ENCODE data around the gene ACOT7.

Gene ACOT7

DNA sequence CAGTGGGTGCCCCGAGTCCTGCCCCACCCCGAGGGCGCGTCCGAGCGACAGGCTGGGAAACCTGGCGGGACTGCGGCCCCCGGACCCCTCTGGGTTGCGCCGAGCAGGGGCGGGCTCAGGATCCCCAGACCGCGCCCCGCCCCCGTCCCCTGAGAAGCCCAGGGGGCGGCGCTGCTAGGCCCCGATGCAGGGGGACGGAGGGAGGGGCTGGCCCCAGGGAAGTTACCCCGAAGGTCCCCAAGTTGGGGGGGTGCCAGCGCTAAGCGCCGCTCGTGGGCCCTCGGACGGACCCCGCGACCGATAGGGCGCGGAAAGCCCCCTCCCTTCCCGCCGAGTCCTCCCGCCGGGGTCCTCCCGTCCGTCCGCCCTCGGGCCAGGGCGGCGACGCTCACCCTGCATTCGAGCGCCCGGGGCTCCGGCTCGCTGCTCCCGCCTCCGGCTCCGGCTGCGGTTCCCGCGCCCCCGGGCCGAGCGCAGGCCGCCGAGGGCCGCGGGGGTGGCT lies 133.1 kb downstream of the ACOT7 start:
- peak overlapping the region; percentile 59 for H3K4me3 ChIP-seq (ENCODE audit: low read depth, low read length)
- DNase-seq (ENCODE audit: low read depth) = no peak
- TF ChIP-seq, protein P1, sequence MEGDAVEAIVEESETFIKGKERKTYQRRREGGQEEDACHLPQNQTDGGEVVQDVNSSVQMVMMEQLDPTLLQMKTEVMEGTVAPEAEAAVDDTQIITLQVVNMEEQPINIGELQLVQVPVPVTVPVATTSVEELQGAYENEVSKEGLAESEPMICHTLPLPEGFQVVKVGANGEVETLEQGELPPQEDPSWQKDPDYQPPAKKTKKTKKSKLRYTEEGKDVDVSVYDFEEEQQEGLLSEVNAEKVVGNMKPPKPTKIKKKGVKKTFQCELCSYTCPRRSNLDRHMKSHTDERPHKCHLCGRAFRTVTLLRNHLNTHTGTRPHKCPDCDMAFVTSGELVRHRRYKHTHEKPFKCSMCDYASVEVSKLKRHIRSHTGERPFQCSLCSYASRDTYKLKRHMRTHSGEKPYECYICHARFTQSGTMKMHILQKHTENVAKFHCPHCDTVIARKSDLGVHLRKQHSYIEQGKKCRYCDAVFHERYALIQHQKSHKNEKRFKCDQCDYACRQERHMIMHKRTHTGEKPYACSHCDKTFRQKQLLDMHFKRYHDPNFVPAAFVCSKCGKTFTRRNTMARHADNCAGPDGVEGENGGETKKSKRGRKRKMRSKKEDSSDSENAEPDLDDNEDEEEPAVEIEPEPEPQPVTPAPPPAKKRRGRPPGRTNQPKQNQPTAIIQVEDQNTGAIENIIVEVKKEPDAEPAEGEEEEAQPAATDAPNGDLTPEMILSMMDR (conservative IDR thresholded peaks at IDR 0.05; ENCODE audit: low read depth, low read length) = no peak

DNA sequence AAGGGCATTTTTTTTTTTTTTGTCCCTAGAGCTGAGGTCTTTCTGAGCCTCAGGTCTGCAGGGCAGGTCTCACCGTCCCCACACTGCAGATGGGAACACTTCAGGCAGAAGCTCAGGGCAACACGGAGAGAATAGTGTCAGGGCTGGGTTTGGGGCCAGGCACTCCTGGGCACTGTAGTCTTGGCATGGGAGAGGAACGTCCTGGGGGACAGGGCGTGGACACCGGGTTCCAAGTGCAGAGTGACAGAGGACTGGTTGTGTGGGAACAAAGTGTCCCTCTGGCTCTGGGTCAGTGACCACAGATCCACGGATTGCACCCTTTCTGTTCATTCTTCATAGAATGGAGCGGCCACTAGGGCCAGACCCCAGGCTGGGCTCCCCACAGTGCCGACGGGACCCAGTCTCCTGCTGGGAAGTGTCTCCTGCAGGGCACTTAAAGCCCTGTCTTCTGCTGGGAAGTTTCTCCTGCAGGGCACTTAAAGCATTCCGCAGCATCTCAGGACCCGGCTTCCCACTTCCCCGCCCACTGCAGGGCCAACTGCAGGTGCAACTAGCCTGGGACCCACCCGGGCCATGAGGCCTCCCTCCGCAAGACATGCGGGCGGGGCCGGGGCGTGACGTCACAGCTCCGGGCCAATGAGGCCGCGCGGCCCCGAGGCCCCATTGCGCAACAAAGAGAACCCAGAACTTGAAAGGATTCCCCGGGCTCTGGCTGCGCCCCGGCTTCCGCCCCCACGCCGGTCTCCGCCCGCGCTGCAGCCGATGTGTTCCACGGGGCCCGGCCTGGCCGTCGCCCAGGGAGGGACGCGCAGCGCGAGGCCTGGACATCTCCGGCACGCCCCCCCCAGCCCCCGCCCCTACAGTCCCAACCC lies 133.8 kb downstream of the ACOT7 start:
- peak overlapping the region; percentile 59 for H3K4me3 ChIP-seq (ENCODE audit: low read depth, low read length)
- TF ChIP-seq, protein P1 (conservative IDR thresholded peaks at IDR 0.05; ENCODE audit: low read depth, low read length) = no peak
- DNase-seq (ENCODE audit: low read depth) = peak; percentile 77

DNA sequence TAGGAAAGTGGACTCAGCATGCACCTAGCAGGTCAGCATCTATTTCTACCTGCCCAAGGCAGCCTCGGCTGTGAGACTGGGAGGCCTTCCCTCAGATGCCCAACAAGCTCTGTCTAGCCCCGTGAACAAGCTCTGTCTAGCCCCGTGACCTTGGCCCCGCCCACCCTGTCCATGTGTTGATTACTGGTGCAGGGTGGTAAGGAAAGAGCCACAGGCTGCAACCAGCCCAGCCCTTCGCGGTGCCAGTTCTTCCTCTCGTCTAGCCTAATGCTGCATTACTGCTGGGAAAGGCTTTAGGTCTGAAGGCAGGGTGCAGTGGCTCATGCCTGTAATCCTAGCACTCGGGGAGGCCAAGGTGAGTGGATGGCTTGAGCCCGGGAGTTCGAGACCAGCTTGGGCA lies 134.9 kb downstream of the ACOT7 start:
- TF ChIP-seq, protein P1 (conservative IDR thresholded peaks at IDR 0.05; ENCODE audit: low read depth, low read length) = no peak
- H3K4me3 ChIP-seq (ENCODE audit: low read depth, low read length) = no peak overlapping the region
- no peak for DNase-seq (ENCODE audit: low read depth)

DNA sequence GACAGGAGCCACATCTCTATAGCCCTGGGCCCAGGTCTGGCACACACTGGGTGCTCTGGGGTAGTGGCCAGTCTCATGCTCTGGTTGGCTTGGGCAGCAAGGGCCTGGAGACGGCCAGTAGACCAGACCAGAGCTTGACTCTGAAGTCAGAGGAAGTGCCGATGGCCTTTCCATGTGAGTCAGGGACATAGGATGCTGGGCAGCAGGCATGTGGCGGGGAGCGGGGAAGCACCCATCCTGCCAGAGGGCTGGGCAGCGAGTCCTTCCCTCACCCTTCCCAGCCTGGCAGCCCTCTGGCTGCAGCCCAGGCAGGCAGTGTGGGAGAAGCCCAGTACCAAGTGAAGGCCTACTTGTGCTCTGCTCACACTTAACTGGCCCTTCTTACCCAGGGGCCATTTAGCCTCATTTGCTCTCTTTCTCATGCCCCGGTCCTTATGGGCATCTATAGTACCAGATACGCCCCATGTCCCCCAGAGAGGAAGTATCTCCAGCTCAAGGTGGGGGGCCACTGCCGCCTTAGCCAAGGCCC lies 136.0 kb downstream of the ACOT7 start:
- no peak overlapping the region for H3K4me3 ChIP-seq (ENCODE audit: low read depth, low read length)
- no peak for DNase-seq (ENCODE audit: low read depth)
- TF ChIP-seq, protein P1 (conservative IDR thresholded peaks at IDR 0.05; ENCODE audit: low read depth, low read length) = no peak

DNA sequence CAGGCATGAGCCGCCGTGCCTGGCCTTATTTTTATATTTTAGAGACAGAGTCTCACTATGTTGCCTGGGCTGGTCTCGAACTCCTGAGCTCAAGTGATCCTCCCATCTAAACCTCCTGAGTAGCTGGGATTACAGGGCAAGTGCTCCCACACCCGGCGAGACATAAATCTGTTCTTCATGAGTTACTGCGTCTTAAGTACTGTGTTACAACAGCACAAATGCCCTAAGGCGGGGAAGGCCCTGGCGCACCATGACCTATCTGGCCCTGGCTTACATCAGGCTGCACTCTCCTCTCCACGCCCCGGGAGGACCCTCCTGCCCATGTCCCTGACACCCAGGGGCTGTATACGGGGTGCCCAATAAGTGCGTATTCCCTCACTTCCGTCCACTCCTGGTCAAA lies 136.9 kb downstream of the ACOT7 start:
- DNase-seq (ENCODE audit: low read depth) = no peak
- no peak overlapping the region for H3K4me3 ChIP-seq (ENCODE audit: low read depth, low read length)
- TF ChIP-seq, protein P1 (conservative IDR thresholded peaks at IDR 0.05; ENCODE audit: low read depth, low read length) = no peak

DNA sequence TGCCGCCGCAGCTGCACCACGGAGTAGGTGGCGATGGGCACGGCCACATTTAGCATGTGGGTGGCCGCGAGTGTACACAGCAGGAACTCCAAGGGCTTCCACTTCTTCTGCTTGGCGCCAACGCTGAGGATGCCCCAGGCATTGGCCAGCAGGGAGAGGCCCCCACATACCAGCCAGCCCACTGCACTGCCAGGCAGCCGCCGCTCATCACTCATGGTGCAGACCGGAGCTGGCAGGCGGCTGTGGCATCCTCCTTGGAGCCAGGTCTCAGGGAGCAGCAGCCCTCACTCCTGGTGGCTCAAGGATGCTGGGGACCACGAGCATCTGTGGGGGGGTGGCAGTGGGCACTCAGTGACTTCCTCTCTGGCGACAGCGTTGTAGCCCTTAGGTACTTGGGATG lies 138.9 kb downstream of the ACOT7 start:
- H3K4me3 ChIP-seq (ENCODE audit: low read depth, low read length) = no peak overlapping the region
- TF ChIP-seq, protein P1 (conservative IDR thresholded peaks at IDR 0.05; ENCODE audit: low read depth, low read length) = no peak
- no peak for DNase-seq (ENCODE audit: low read depth)

Measured in choroid plexus epithelial cell (primary cell).